ENCODE data around the gene NPPA.
A peak's percentile ranks its signal among the peaks of the same experiment; 100 is the strongest.

The NPPA gene

DNA sequence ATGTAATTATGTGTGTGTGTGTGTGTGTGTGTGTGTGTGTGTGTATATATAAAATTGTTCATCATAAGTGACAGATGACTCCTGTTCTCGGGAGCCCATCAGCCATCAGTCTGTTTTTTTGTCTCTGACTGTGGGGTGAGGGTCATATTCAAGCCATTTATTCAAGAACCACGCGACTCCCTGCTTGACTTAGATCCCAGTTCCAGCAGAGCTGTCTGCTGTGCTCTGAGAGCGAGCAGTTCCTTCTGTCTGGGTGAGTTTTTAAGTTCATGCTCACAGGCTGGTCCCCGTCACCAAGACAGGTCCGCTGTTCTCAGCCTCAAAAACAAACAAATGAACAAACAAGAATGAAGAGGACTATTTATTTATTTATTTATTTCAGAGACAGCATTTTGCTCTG lies 29.5 kb upstream of the NPPA start:
- in situ Hi-C loops (cut with MboI; ENCODE audit: low pct_unique_long_range_greater_than_20kb, low sequenced_read_pairs) = no loop called here

GRCh38 chr1:11875094-11875493 lies 27.5 kb upstream of the NPPA start:
- in situ Hi-C loops (cut with MboI; ENCODE audit: low pct_unique_long_range_greater_than_20kb, low sequenced_read_pairs) = no loop called here
- DNase-seq = no peak

More for the DNA sequence above, 29.5 kb upstream of the NPPA start:
- no peak for DNase-seq

DNA sequence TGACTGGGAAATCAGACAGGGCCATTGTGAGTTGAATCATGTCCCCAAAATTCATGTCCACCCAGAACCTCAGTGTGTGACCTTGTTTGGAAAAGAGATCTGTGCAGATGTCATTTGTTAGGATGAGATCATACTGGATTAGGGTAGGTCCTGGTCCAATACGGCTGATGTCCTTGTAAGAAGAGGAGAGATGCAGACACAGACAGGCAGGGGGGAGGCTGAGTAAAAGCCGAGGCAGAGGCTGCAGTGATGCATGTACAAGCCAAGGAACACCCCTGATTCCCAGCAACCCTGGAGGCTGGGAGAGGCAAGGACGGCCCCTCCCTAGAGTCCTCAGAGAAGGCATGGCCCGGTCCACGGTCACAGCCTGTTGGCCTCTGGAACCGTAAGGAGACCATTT lies 27.0 kb upstream of the NPPA start:
- in situ Hi-C loops (cut with MboI; ENCODE audit: low pct_unique_long_range_greater_than_20kb, low sequenced_read_pairs) = no loop called here
- DNase-seq = no peak

DNA sequence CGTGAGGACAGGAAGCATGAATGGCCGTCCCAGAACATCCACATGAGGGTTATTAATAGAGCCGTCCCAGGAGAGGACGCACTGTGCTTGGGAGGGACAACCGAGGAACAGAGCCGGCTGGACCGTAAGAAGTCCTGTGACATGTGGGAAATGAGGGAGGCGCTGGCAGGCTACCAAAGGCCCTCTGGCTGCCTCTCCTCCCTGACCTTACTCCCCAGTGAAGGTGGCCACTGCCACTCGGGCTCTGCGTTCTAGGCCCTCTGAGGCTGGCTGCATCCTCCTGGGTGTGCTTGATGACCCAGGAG lies 26.6 kb upstream of the NPPA start:
- in situ Hi-C loops (cut with MboI; ENCODE audit: low pct_unique_long_range_greater_than_20kb, low sequenced_read_pairs) = no loop called here
- no peak for DNase-seq

- DNase-seq = no peak
- in situ Hi-C loops (cut with MboI; ENCODE audit: low pct_unique_long_range_greater_than_20kb, low sequenced_read_pairs) = no loop called here
Observed at GRCh38 chr1:11873395-11874257, 26.0 kb upstream of the NPPA start.

DNA sequence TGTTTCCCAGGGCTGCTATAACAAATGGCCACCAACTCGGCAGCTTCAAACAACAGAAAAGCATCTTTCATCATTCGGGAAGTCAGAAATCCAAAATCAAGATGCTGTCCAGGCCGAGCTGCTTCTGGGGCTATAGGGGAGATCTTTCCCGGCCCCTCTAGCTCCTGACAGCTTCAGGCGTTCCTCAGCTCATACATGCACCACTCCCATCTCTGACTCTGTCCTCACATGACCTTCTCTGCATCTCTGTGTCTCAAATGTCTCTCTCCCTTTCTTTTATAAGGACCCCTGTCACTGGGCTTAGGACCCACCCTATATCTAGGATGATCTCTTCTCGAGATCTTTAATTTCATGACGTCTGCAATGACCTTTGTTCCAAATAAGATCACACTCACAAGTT lies 25.0 kb upstream of the NPPA start:
- in situ Hi-C loops (cut with MboI; ENCODE audit: low pct_unique_long_range_greater_than_20kb, low sequenced_read_pairs) = no loop called here
- no peak for DNase-seq

DNA sequence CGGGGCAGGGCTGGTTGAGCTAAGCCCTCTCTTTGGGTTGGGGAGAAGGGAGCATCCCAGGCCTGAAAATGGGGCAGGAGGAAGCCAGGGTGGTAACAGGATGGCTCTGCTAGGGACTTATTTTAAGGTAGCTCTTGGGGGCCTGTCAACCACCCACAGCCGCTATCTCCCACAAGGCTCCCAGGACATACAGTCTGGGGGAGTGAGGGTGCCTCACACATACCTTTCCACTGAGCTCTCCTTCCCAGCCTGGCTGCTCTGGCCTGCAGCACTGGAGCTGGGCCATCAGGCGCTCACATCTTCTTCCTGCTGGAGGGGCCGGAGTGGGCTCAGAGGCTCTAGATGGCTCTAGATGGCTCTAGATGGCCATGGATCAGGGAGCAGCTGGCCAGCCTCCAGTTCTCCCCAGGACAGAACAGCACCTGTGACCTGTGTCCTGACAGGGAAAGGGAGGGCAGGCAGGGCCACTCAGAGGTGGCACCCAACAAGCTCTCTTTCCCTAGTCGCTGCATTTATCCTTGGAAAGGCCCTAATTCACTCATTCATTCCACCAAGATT lies 22.1 kb upstream of the NPPA start:
- in situ Hi-C loops (cut with MboI; ENCODE audit: low pct_unique_long_range_greater_than_20kb, low sequenced_read_pairs) = no loop called here
- no peak for DNase-seq

DNA sequence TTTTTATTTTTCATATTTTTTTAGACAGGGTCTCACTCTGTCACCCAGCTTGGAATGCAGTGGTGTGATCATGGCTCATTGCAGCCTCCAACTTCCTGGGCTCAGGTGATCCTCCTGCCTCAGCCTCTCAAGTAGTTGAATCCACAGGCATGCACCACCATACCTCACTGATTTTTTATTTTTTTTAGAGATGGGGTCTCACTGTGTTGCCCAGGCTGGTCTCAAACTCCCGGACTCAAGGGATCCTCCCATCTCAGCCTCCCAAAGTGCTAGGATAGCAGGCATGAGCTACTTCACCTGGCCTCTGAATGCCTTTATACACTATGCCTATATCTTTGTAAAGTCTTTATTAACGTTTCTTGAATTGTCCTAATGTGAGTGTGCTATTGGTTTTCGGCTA lies 21.5 kb upstream of the NPPA start:
- in situ Hi-C loops (cut with MboI; ENCODE audit: low pct_unique_long_range_greater_than_20kb, low sequenced_read_pairs) = no loop called here

DNA sequence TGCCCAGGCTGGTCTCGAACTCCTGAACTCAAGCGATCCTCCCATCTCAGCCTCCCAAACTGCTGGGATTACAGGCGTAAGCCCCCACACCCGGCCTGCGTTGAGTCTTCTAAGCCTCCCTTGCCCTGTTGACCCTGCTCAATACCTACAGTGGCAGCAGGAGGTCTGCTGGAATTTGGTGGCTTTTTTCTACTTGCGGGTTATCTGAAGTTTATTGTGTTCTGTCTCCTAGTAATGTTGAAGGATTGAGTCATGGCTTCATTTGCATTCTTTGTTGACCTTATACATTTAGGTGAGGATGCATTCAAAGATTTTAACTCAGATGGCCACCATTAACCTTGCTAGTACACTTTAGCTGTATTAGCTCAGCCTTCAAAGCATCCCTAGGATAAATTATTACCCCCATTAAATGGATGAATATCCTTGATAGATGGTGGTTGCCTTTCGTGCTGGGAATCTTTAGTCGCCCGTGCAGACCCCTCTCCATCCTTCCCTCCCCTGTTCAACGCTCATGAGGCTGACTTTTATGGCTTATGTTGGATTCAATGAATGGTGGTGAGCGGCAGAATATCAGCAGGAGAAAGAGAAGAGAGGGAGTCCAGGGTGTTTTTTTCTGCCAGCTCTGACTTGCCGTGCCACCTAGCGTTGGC lies 20.9 kb upstream of the NPPA start:
- in situ Hi-C loops (cut with MboI; ENCODE audit: low pct_unique_long_range_greater_than_20kb, low sequenced_read_pairs) = no loop called here

More for the DNA sequence above, 21.5 kb upstream of the NPPA start:
- DNase-seq = no peak

GRCh38 chr1:11862890-11863289 lies 15.3 kb upstream of the NPPA start:
- in situ Hi-C loops (cut with MboI; ENCODE audit: low pct_unique_long_range_greater_than_20kb, low sequenced_read_pairs) = no loop called here
- DNase-seq = no peak

More for the DNA sequence above, 20.9 kb upstream of the NPPA start:
- DNase-seq = no peak

DNA sequence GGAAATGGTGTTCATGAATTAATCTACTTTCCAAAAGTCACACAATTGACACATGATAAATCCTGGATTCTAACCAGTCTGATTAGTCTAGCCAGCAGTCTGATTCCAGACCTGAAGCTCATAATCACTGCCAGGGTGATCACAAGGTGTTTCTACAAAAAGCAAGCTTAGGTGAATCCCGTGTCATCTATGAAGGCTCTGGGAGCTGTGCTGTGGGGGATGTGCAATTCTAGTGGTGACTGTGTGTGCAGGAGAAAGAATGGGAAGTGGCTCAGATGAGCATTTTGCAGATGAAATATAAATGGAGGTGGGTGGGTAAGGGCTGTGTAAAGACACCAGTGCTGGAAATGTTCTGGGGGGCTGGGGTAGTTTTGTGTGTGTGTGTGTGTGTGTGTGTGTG lies 13.0 kb upstream of the NPPA start:
- DNase-seq = no peak
- in situ Hi-C loops (cut with MboI; ENCODE audit: low pct_unique_long_range_greater_than_20kb, low sequenced_read_pairs) = no loop called here

- DNase-seq = no peak
- in situ Hi-C loops (cut with MboI; ENCODE audit: low pct_unique_long_range_greater_than_20kb, low sequenced_read_pairs) = no loop called here
Observed at GRCh38 chr1:11860083-11860482, 12.5 kb upstream of the NPPA start.

GRCh38 chr1:11858968-11859871 lies 11.6 kb upstream of the NPPA start:
- peak; percentile 58 for DNase-seq
- in situ Hi-C loops (cut with MboI; ENCODE audit: low pct_unique_long_range_greater_than_20kb, low sequenced_read_pairs) = no loop called here

- in situ Hi-C loops (cut with MboI; ENCODE audit: low pct_unique_long_range_greater_than_20kb, low sequenced_read_pairs) = no loop called here
- no peak for DNase-seq
Observed at GRCh38 chr1:11858613-11858967, 11.0 kb upstream of the NPPA start, which contains the start of gene NPPB. TSS of gene NPPB (minus strand) at chr1:11858945. CDS start at chr1:11858833, 112 bp downstream.

- in situ Hi-C loops (cut with MboI; ENCODE audit: low pct_unique_long_range_greater_than_20kb, low sequenced_read_pairs) = no loop called here
- DNase-seq = no peak
Observed at GRCh38 chr1:11858158-11858557, 10.6 kb upstream of the NPPA start.

- no peak for DNase-seq
- in situ Hi-C loops (cut with MboI; ENCODE audit: low pct_unique_long_range_greater_than_20kb, low sequenced_read_pairs) = no loop called here
Observed at GRCh38 chr1:11857164-11857851, 9.7 kb upstream of the NPPA start.

DNA sequence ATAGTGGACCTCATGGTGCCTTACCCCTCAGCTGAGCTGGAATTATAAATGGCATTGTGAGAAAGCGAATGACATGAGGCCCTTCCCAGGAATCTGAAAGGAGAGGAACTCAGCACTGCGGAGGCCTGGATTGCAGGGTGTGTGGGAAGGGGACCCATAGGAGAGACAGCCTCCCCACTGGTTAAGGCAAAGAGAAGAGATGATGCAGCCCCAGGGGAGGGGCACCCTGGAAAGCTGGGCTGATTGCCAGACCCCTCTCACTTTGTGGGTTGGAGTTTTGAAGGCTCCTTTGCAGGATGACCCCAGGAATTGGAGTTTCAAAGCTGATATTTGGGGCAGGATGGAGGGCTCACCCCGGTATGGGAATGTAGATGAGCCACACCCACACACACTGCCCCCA lies 9.1 kb upstream of the NPPA start:
- DNase-seq = no peak
- in situ Hi-C loops (cut with MboI; ENCODE audit: low pct_unique_long_range_greater_than_20kb, low sequenced_read_pairs) = no loop called here

- in situ Hi-C loops (cut with MboI; ENCODE audit: low pct_unique_long_range_greater_than_20kb, low sequenced_read_pairs) = no loop called here
- no peak for DNase-seq
Observed at GRCh38 chr1:11855430-11855829, 7.8 kb upstream of the NPPA start.

DNA sequence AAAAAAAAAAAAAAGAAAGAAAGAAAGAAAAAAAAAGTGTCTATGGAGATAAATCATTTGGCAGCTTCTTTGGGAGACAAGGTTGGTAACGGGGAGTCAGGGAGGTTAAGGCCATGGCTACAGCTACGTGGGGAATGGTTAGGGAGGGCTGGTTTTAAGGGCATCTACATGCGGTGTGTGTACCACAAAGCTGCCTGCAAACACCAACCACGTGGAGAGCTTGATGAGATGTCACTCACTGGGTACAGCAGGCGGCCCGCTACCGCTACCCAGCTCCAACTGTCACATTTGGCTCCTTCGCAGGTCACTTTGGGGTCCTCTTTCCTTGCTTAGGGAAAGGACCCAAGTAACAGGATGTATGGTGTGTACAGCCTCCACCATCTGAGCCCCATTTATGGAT lies 6.9 kb upstream of the NPPA start:
- DNase-seq = no peak
- in situ Hi-C loops (cut with MboI; ENCODE audit: low pct_unique_long_range_greater_than_20kb, low sequenced_read_pairs) = no loop called here
